H1 (cell line): ENCODE results near the gene SLC35F3. TPM values are rescaled to one million over a fixed set of nuclear protein-coding genes. Genes with fewer than 3 reads are reported as not detected.

Experiments used
- CHD7 ChIP-seq: fragments of 300-600 bp; sonication (generic); IDR thresholded peaks from 2 replicates; pipeline ENCODE4 v1.7.1; 2012; ENCODE audit warnings: low read length, moderate library complexity, mild to moderate bottlenecking, inconsistent platforms; ENCODE audit not compliant: insufficient replicate concordance
- SIX5 ChIP-seq: IDR thresholded peaks from 2 replicates; pipeline ENCODE4 v1.6.1; 2011; ENCODE audit warnings: mild to moderate bottlenecking, low read depth, low read length
- SRF ChIP-seq: IDR thresholded peaks from 2 replicates; pipeline ENCODE4 v1.6.1; 2011; ENCODE audit warnings: mild to moderate bottlenecking, low read depth, low read length, moderate library complexity
- TAF1 ChIP-seq: IDR thresholded peaks from 2 replicates; pipeline ENCODE4 v1.6.1; 2011; ENCODE audit warnings: mild to moderate bottlenecking, low read depth, low read length
- polyA plus RNA-seq, 7 experiments: library from polyadenylated mRNA; depleted of rRNA in 3 of 7; stranded (reverse) in 5 of 7; unstranded in 2 of 7; fragments of >200 nt in 5 of 7; fragments of 200-250 nt in 2 of 7; gene quantifications; 1 replicate in 5 of 7; 2 replicates in 1 of 7; 4 replicates in 1 of 7; pipeline versions ENCODE4 v1.2.1 to v1.2.3, GENCODE V29; 2011 to 2013; ENCODE audit warnings: missing spikeins in 2 of 7, mixed read lengths in 2 of 7
- total RNA-seq: library from RNA; stranded (reverse); fragmentation: NEBNext Ultra II Directional; extraction: Animal tissue kit (Norgen Biotek cat#: 25700); gene quantifications from 2 replicates; pipeline ENCODE4 v1.2.1, GENCODE V29; 2021

Gene SLC35F3
- total and polyA plus RNA-seq, 2 of the 8 experiments (the other 6 are each of a cell fraction or from before 2014, with no cell fraction given) = 0.78 to 1.2 TPM

GRCh38 chr1:233975486-233975885, 71.0 kb downstream of the SLC35F3 start (continued):
- no peak for TF ChIP-seq CHD7
- no peak for TF ChIP-seq TAF1
- no peak for TF ChIP-seq SIX5
- no peak for TF ChIP-seq SRF
